GM12878 (cell line): ENCODE measurements around the gene BAZ2B. TPM values are rescaled to one million over a fixed set of nuclear protein-coding genes. Genes with fewer than 3 reads are reported as not detected.
A peak's percentile ranks its signal among the peaks of the same experiment; 100 is the strongest.

Experiments used
- ATAC-seq: fragments of 200-7000 bp; cut with Tn5 transposase; 3 replicates; pipeline ENCODE4 v1.9.1; 2020; ENCODE audit warnings: mild to moderate bottlenecking, moderate library complexity
- BruUV-seq: library from RNA; stranded (reverse); fragments of 400-500 nt; replicated peaks from 2 replicates; lab custom pipeline; 2021; lab: Mats Ljungman, UMichigan
- CTCF ChIA-PET: fragments of 300-600 bp; sonication (Branson Sonifier 250); formaldehyde crosslinking; extraction: SDS; loops from one replicate; lab custom pipeline; 2021; ENCODE audit warnings: inconsistent platforms; lab: Yijun Ruan, JAX
- POLR2A ChIA-PET: fragments of 350-600 bp; formaldehyde crosslinking; extraction: SDS; loops from one replicate; lab custom pipeline; 2021; ENCODE audit warnings: inconsistent platforms; lab: Charles Lee
- RAD21 ChIA-PET: fragments of 300-600 bp; sonication (Branson Sonifier 250); formaldehyde crosslinking; loops from one replicate; lab custom pipeline; 2023; ENCODE audit warnings: antibody characterized with exemption; ENCODE audit not compliant: unreplicated experiment; lab: Charles Lee
- SMC1A ChIA-PET: fragments of 300-600 bp; sonication (Branson Sonifier 250); formaldehyde crosslinking; loops from one replicate; lab custom pipeline; 2023; ENCODE audit not compliant: unreplicated experiment, uncharacterized antibody; lab: Charles Lee
- DNase-seq: peaks from one replicate; pipeline ENCODE4 v3.0.0-alpha.2; 2011; ENCODE audit warnings: low read depth, low spot score
- FAIRE-seq: peaks from 3 replicates; lab custom pipeline; 2011; peaks lifted over from hg19 to GRCh38; lab: Jason Lieb, UNC
- H2AFZ ChIP-seq: 2 replicates; pipeline ENCODE4 v1.6.0; 2011; ENCODE audit warnings: low read depth, low read length, control low read depth; ENCODE audit not compliant: control insufficient read depth
- H3K27ac ChIP-seq: 2 replicates; pipeline ENCODE4 v1.5.1; 2011; ENCODE audit warnings: control low read depth; ENCODE audit not compliant: control insufficient read depth, insufficient read depth
- H3K27me3 ChIP-seq, 2 experiments: replicated peaks in 1 of 2; 2 replicates each; pipeline versions ENCODE4 v1.6.0 to v1.6.1; 2011; ENCODE audit warnings: low read length in 1 of 2; ENCODE audit not compliant: control insufficient read depth in 2 of 2, insufficient read depth in 2 of 2
- H3K36me3 ChIP-seq, 2 experiments: 2 replicates each; pipeline ENCODE4 v1.5.1; 2011; ENCODE audit warnings: low read length in 1 of 2; ENCODE audit not compliant: control insufficient read depth in 2 of 2, insufficient read depth in 2 of 2
- H3K4me1 ChIP-seq: 2 replicates; pipeline ENCODE4 v1.6.1; 2011; ENCODE audit warnings: mild to moderate bottlenecking, low read length, moderate library complexity, mixed read lengths; ENCODE audit not compliant: control insufficient read depth, insufficient read depth
- H3K4me2 ChIP-seq: 2 replicates; pipeline ENCODE4 v1.6.0; 2011; ENCODE audit warnings: control low read depth; ENCODE audit not compliant: control insufficient read depth, insufficient read depth
- H3K4me3 ChIP-seq: fragments of 200-600 bp; sonication (generic); 2 replicates; pipeline ENCODE4 v1.5.1; 2016
- H3K79me2 ChIP-seq: 2 replicates; pipeline ENCODE4 v1.6.0; 2011; ENCODE audit warnings: low read length; ENCODE audit not compliant: control insufficient read depth, insufficient read depth
- H3K9ac ChIP-seq: 2 replicates; pipeline ENCODE4 v1.8.0; 2011; ENCODE audit warnings: low read length, control low read depth, mixed read lengths; ENCODE audit not compliant: control insufficient read depth, insufficient read depth
- H3K9me3 ChIP-seq: replicated peaks from 3 replicates; pipeline ENCODE4 v1.5.1; 2011; ENCODE audit warnings: mild to moderate bottlenecking, low read length; ENCODE audit not compliant: control insufficient read depth, insufficient read depth
- H4K20me1 ChIP-seq: 2 replicates; pipeline ENCODE4 v1.6.0; 2011; ENCODE audit not compliant: control insufficient read depth, insufficient read depth
- ATF2 ChIP-seq: IDR thresholded peaks from 2 replicates; pipeline ENCODE4 v1.6.1; 2012; ENCODE audit warnings: low read length, inconsistent platforms
- ATF7 ChIP-seq: fragments of 450-650 bp; IDR thresholded peaks from 2 replicates; pipeline ENCODE4 v1.6.1; 2016; ENCODE audit warnings: low read depth, mild to moderate bottlenecking
- BACH1 ChIP-seq: fragments of 450-650 bp; IDR thresholded peaks from 2 replicates; pipeline ENCODE4 v1.6.1; 2017; ENCODE audit warnings: mild to moderate bottlenecking, borderline replicate concordance
- HSF1 ChIP-seq: fragments of 150-350 bp; IDR thresholded peaks from 2 replicates; pipeline ENCODE4 v1.6.1; 2014; ENCODE audit warnings: mild to moderate bottlenecking, low read depth, low read length
- IKZF1 ChIP-seq: fragments of 450-650 bp; conservative IDR thresholded peaks from 2 replicates; pipeline ENCODE4 v1.6.1; 2017; ENCODE audit warnings: antibody characterized with exemption, mild to moderate bottlenecking
- IKZF2 ChIP-seq, 2 experiments: fragments of 450-650 bp; IDR thresholded peaks; 2 replicates each; pipeline ENCODE4 v1.6.1; 2017; ENCODE audit warnings: mild to moderate bottlenecking in 2 of 2, moderate library complexity in 2 of 2
- JUNB ChIP-seq: IDR thresholded peaks from 2 replicates; pipeline ENCODE4 v1.6.1; 2016; ENCODE audit warnings: antibody characterized with exemption, mild to moderate bottlenecking
- NR2F1 ChIP-seq: fragments of 450-650 bp; conservative IDR thresholded peaks from 2 replicates; pipeline ENCODE4 v1.6.1; 2017; ENCODE audit warnings: mild to moderate bottlenecking
- RELB ChIP-seq: fragments of 450-650 bp; IDR thresholded peaks from 2 replicates; pipeline ENCODE4 v1.6.1; 2017; ENCODE audit warnings: low read depth, mild to moderate bottlenecking, moderate library complexity
- SPI1 ChIP-seq: IDR thresholded peaks from 2 replicates; pipeline ENCODE4 v1.6.1; 2011; ENCODE audit warnings: low read depth, mild to moderate bottlenecking, low read length, moderate library complexity, borderline replicate concordance; ENCODE audit not compliant: insufficient read depth
- STAT1 ChIP-seq: fragments of 450-650 bp; conservative IDR thresholded peaks from 2 replicates; pipeline ENCODE4 v1.6.1; 2014; ENCODE audit warnings: antibody characterized with exemption, mild to moderate bottlenecking
- ZNF687 ChIP-seq: fragments of 450-650 bp; IDR thresholded peaks from 2 replicates; pipeline ENCODE4 v1.6.1; 2017; ENCODE audit warnings: mild to moderate bottlenecking, moderate library complexity
- WGBS: methylation state at CpG from one replicate; pipeline ENCODE4 v1.1.6; 2016; ENCODE audit warnings: low lambda C conversion rate; ENCODE audit not compliant: insufficient replicate concordance, insufficient coverage; ENCODE audit errors: missing lambda C conversion rate; 5-methylcytosine and 5-hydroxymethylcytosine counted together
- in situ Hi-C: fragments of 300-500 bp; cut with MboI; formaldehyde crosslinking; loops from 9 replicates; pipeline ENCODE4 v1.14.3; 2018; ENCODE audit warnings: mixed read lengths
- intact Hi-C: fragments of 100-400 bp; cut with micrococcal nuclease; formaldehyde crosslinking; loops from one replicate; pipeline ENCODE4 v1.14.2; 2022; ENCODE audit not compliant: unreplicated experiment
- polyA plus RNA-seq, 11 experiments: library from polyadenylated mRNA; depleted of rRNA in 4 of 11; unstranded in 6 of 11; stranded (reverse) in 5 of 11; fragments of >200 nt; fragmentation: Nextera tagmentation in 4 of 11; fragmentation: Illumina TruSeq in 1 of 11; extraction: Ambion mirVana in 4 of 11; extraction: Trizol in 1 of 11; gene quantifications; 1 replicate in 1 of 11; 2 replicates in 10 of 11; pipeline versions ENCODE4 v1.2.1 to v1.2.3, GENCODE V29; 2011 to 2016; ENCODE audit warnings: inconsistent platforms in 2 of 11, missing spikeins in 2 of 11, low read depth in 1 of 11
- total RNA-seq, 4 experiments: library from RNA; depleted of rRNA in 3 of 4; stranded (reverse); fragments of >200 nt in 3 of 4; fragmentation: Illumina TruSeq in 1 of 4; extraction: Trizol in 1 of 4; gene quantifications; 2 replicates each; pipeline versions ENCODE4 v1.2.1 to v1.2.3, GENCODE V29; 2013 to 2021

BAZ2B gene
- total and polyA plus RNA-seq, 10 of the 15 experiments (the other 5 are each of a cell fraction or from before 2014, with no cell fraction given) = 8.8 to 49.7 (median 24.7) TPM

- Histone ChIP-seq H3K27ac (no peak overlapping the region), H3K4me2 (no peak overlapping the region), H3K79me2 (no peaks in the 10 kb centered on the region), H2AFZ (no peak overlapping the region), H3K4me3 (no peak overlapping the region), H3K27me3 (no peaks in the 10 kb centered on the region), H4K20me1 (no peaks in the 10 kb centered on the region), H3K4me1 (0 out of 2 replicates have a peak, but pooled peaks cover 3% of the 10 kb centered on the region), H3K36me3 (no peaks in the 10 kb centered on the region), H3K9me3 (0 out of 3 replicates have a peak, but pooled peaks cover 2% of the 10 kb centered on the region), H3K9ac (no peak overlapping the region)
- no TSS peak for BruUV-seq
- in situ Hi-C loops (no loop called here), intact Hi-C loops (no loop called here)
- ChIA-PET CTCF (interaction anchor here (1.1 to 1.3 kb wide), 3 partner anchors 10 to 13 kb away, joined by 3 to 4 read pairs (median 4); no protein-coding TSS in a partner anchor), POLR2A (no interaction called here), RAD21 (interaction anchor here (0.6 kb wide), 1 partner anchor 59 kb away, joined by 3 read pairs; no protein-coding TSS in a partner anchor), SMC1A (interaction anchor here (0.6 to 1.1 kb wide), 2 partner anchors 28 to 45 kb away, joined by 3 to 5 read pairs; no protein-coding TSS in a partner anchor)
- 41% methylated on average over 6 of the region's 6 CpGs for WGBS
- FAIRE-seq (no peak), DNase-seq (no peak), ATAC-seq (peak; percentile 88)
- no peak for TF ChIP-seq BACH1
- no peak for TF ChIP-seq ZNF687
- TF ChIP-seq IKZF2 (IDR thresholded peaks at IDR 0.05) = peak in 1 of 2 experiments; percentile 26; a peak in 1 of 4 replicates
- TF ChIP-seq ATF2 = no peak
- TF ChIP-seq IKZF1 = 0 out of 2 replicates have a peak, but pooled peaks have one; percentile 23
- TF ChIP-seq JUNB = 0 out of 2 replicates have a peak, but pooled peaks have one; percentile 7
- no peak for TF ChIP-seq SPI1
- TF ChIP-seq HSF1 = no peak
- no peak for TF ChIP-seq ATF7
- 0 out of 2 replicates have a peak, but pooled peaks have one; percentile 18 for TF ChIP-seq RELB
- TF ChIP-seq STAT1 = no peak
- TF ChIP-seq NR2F1 = 0 out of 2 replicates have a peak, but pooled peaks have one; percentile 22
These were observed 42.8 kb upstream of the BAZ2B start for GRCh38 chr2:159658881-159659873.
